Effector CD4-positive, alpha-beta T cell (primary cell): ENCODE results near the gene SIPA1L2.
A peak's percentile ranks its signal among the peaks of the same experiment; 100 is the strongest.

Source experiments
- DNase-seq: peaks from one replicate; pipeline ENCODE4 v3.0.0-alpha.2; 2020
- total RNA-seq: gene quantifications from one replicate; lab custom pipeline; 2026; lab: John Stamatoyannopoulos, UW

The SIPA1L2 gene
- 4.7 reads per million, percentile 18 among the genes with 10 or more reads in this experiment for total RNA-seq

GRCh38 chr1:232630047-232630893, at the start of gene SIPA1L2:
Gene SIPA1L2, minus strand, starts transcription at chr1:232630133. Its CDS starts 114,794 bp downstream, at chr1:232515339.
- DNase-seq: peak; percentile 73

GRCh38 chr1:232678185-232678886, 48.4 kb upstream of the SIPA1L2 start:
- DNase-seq: no peak

- DNase-seq: no peak
Observed at GRCh38 chr1:232676307-232676706, 46.4 kb upstream of the SIPA1L2 start.

GRCh38 chr1:232675898-232676297, 46.0 kb upstream of the SIPA1L2 start:
- DNase-seq: no peak

GRCh38 chr1:232675260-232675659, 45.3 kb upstream of the SIPA1L2 start:
- no peak for DNase-seq

GRCh38 chr1:232673256-232673655, 43.3 kb upstream of the SIPA1L2 start:
- DNase-seq: no peak

GRCh38 chr1:232669981-232670747, 40.2 kb upstream of the SIPA1L2 start:
- no peak for DNase-seq

GRCh38 chr1:232667778-232668165, 37.8 kb upstream of the SIPA1L2 start:
- no peak for DNase-seq

- no peak for DNase-seq
Observed at GRCh38 chr1:232667094-232667777, 37.3 kb upstream of the SIPA1L2 start.

GRCh38 chr1:232664844-232665777, 35.2 kb upstream of the SIPA1L2 start:
- no peak for DNase-seq

GRCh38 chr1:232662910-232663309, 33.0 kb upstream of the SIPA1L2 start:
- no peak for DNase-seq

GRCh38 chr1:232658386-232658785, 28.5 kb upstream of the SIPA1L2 start:
- no peak for DNase-seq

GRCh38 chr1:232657426-232658005, 27.6 kb upstream of the SIPA1L2 start:
- DNase-seq: no peak

GRCh38 chr1:232655746-232656085, 25.8 kb upstream of the SIPA1L2 start:
- DNase-seq: no peak

GRCh38 chr1:232655028-232655745, 25.3 kb upstream of the SIPA1L2 start:
- DNase-seq: no peak

- DNase-seq: no peak
Observed at GRCh38 chr1:232653789-232654188, 23.9 kb upstream of the SIPA1L2 start.

- no peak for DNase-seq
Observed at GRCh38 chr1:232650845-232651244, 20.9 kb upstream of the SIPA1L2 start.

GRCh38 chr1:232650418-232650817, 20.5 kb upstream of the SIPA1L2 start:
- DNase-seq: no peak

- DNase-seq: no peak
Observed at GRCh38 chr1:232648316-232648715, 18.4 kb upstream of the SIPA1L2 start.

GRCh38 chr1:232644209-232644608, 14.3 kb upstream of the SIPA1L2 start:
- no peak for DNase-seq
